RWPE2 (cell line): ENCODE results near the gene RHOD.

Source experiments
- ATAC-seq: fragments of 200-7000 bp; cut with Tn5 transposase; 3 replicates; pipeline ENCODE4 v1.9.1; 2021; ENCODE audit warnings: low read depth
- DNase-seq: peaks from one replicate; pipeline ENCODE4 v3.0.0-alpha.2; 2020; ENCODE audit warnings: low spot score
- H3K27ac ChIP-seq: fragments of 450-650 bp; 2 replicates; pipeline ENCODE4 v1.5.1; 2017; ENCODE audit warnings: mild to moderate bottlenecking; ENCODE audit not compliant: poor library complexity, severe bottlenecking
- H3K27me3 ChIP-seq: fragments of 250-450 bp; sonication (Bioruptor Pico); 2 replicates; pipeline ENCODE4 v1.5.1; 2021; ENCODE audit warnings: mild to moderate bottlenecking, moderate library complexity; ENCODE audit not compliant: insufficient read depth, poor library complexity, severe bottlenecking
- H3K36me3 ChIP-seq: fragments of 250-450 bp; sonication (Bioruptor Pico); 2 replicates; pipeline ENCODE4 v1.5.1; 2020; ENCODE audit warnings: low read depth, mild to moderate bottlenecking, moderate library complexity
- H3K4me1 ChIP-seq: fragments of 250-450 bp; sonication (Bioruptor Pico); 2 replicates; pipeline ENCODE4 v1.5.1; 2021; ENCODE audit warnings: mild to moderate bottlenecking, moderate library complexity; ENCODE audit not compliant: insufficient read depth, poor library complexity, severe bottlenecking
- H3K4me3 ChIP-seq: fragments of 250-450 bp; sonication (Bioruptor Pico); 2 replicates; pipeline ENCODE4 v1.5.1; 2021; ENCODE audit warnings: mild to moderate bottlenecking, moderate library complexity; ENCODE audit not compliant: severe bottlenecking
- H3K9me3 ChIP-seq: fragments of 250-450 bp; sonication (Bioruptor Pico); 2 replicates; pipeline ENCODE4 v1.5.1; 2021; ENCODE audit warnings: mild to moderate bottlenecking, moderate library complexity; ENCODE audit not compliant: severe bottlenecking
- TF ChIP-seq, protein P1 (sequence below): fragments of 450-650 bp; IDR thresholded peaks from one replicate; pipeline ENCODE4 v1.5.1; 2017; ENCODE audit warnings: mild to moderate bottlenecking, moderate library complexity; ENCODE audit not compliant: poor library complexity, severe bottlenecking

The RHOD gene

DNA sequence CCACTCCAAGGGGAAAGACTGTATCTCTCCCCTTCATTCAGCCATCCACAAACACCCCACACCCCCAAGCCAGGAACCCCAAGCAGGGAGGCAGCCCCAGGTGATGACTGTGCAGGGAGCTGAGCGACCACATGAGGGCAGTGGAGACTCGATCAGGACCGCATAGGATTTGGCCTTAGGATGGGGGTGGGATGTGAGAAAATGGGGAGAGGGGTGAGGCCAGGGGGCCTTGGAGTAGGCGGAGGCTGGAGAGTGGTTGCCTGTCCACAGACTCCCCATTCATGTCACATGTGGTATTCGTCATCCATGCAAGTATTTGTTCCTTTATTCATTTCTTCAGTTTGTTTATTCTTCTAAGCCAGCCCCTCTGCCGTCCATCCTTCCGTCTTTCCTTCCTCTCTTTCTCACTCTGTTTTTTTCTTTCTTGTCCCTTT lies 2.7 kb upstream of the RHOD start:
- Histone ChIP-seq H3K27ac (peak overlapping the region; percentile 95), H3K27me3 (no peaks in the 10 kb centered on the region), H3K9me3 (no peaks in the 10 kb centered on the region), H3K4me1 (peaks cover 21% of the 10 kb centered on the region), H3K4me3 (no peak overlapping the region), H3K36me3 (peaks cover 10% of the 10 kb centered on the region)
- ATAC-seq (peak; percentile 19; the same call in 1 of the 3 replicates), DNase-seq (no peak)
- TF ChIP-seq, protein P1, sequence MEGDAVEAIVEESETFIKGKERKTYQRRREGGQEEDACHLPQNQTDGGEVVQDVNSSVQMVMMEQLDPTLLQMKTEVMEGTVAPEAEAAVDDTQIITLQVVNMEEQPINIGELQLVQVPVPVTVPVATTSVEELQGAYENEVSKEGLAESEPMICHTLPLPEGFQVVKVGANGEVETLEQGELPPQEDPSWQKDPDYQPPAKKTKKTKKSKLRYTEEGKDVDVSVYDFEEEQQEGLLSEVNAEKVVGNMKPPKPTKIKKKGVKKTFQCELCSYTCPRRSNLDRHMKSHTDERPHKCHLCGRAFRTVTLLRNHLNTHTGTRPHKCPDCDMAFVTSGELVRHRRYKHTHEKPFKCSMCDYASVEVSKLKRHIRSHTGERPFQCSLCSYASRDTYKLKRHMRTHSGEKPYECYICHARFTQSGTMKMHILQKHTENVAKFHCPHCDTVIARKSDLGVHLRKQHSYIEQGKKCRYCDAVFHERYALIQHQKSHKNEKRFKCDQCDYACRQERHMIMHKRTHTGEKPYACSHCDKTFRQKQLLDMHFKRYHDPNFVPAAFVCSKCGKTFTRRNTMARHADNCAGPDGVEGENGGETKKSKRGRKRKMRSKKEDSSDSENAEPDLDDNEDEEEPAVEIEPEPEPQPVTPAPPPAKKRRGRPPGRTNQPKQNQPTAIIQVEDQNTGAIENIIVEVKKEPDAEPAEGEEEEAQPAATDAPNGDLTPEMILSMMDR, result peak; percentile 92

DNA sequence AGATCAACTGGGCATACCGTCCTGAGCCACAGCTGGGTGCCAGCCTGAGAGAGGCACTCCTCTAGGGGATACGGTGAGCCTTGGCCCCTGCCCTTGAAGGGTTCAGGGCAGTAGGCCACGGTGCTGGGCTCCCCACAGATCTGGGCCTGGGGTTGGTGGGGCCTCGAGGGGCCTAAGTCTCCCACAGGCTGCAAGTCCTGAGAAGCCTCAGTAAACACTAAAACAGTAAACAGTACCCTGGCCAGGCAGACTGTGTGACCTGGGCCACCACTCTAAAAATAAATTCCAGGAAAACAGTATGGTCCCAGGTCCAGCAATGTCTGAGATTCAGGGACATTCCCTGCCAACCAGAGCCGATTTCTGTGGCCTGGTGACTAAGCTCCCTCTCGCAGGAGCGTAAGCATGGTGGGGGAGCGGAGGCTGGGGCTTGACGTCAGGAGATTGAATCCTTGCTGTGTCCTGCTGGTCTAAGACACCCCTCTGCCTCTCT lies 2.3 kb upstream of the RHOD start:
- Histone ChIP-seq H3K27me3 (no peaks in the 10 kb centered on the region), H3K36me3 (peaks cover 10% of the 10 kb centered on the region), H3K4me1 (peaks cover 21% of the 10 kb centered on the region), H3K4me3 (no peak overlapping the region), H3K9me3 (no peaks in the 10 kb centered on the region), H3K27ac (peak overlapping the region; percentile 95)
- TF ChIP-seq, protein P1, result no peak
- DNase-seq (no peak), ATAC-seq (no peak)

DNA sequence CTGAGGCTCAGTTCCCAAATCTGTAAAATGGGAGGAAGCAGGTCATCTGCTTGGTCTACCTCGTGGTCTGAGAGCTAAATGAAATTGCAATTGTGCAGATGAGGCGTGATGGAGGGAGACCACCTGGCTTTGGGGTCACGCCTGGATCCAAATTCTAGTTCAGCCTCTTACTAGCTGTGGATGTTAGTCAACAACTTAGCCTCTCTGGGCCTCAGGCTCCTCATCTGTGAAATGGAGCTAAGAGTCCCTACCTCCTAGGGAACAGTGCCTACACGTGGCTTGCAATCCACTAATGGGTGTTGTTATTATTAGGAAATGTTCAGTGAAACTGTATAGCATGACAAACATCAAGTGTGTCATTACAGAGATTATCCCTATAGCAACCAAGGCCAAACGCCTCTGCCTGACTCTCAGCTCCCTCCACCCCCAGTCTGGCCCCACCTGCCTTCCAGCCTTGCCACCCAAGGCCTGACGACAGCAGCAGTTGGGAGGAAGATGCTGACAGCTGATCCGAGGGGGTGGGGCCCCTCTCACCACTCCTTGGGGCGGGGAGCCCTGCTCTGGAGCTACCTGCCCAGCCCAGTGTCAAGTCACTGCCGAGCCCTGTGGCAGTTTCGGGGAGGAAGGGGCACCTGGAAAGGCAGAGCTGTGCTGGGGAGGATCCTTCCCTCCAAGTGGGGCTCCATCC lies 1.7 kb upstream of the RHOD start:
- H3K4me3 ChIP-seq, result no peak overlapping the region
- TF ChIP-seq, protein P1, result no peak
- ATAC-seq (peak; percentile 68), DNase-seq (peak; percentile 94)
- H3K27ac ChIP-seq, result peak overlapping the region; percentile 95
- no peaks in the 10 kb centered on the region for H3K27me3 ChIP-seq
- peaks cover 10% of the 10 kb centered on the region for H3K36me3 ChIP-seq
- peaks cover 26% of the 10 kb centered on the region for H3K4me1 ChIP-seq
- no peaks in the 10 kb centered on the region for H3K9me3 ChIP-seq

DNA sequence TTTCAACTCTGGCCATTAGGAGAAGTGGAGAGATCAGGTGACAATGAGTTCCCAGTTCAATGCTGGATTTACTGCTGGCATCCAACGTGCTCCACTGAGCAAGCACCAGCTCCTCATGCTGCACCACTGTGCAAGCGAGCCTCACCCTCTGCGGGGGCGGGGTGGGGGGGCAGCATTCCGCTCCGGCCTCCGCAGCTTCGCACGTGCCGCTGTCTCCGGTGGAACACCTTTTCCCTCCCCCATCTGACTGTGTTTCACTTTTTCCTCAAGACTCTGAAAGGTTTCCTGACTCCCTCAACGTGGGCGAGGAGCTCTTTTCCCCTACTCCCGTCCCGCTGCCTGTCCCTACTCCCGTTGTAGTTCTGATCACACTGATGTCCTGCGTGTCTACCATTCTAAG lies 835 bp upstream of the RHOD start:
- H3K27ac ChIP-seq, result peak overlapping the region; percentile 95
- H3K27me3 ChIP-seq, result no peaks in the 10 kb centered on the region
- ATAC-seq (peak; percentile 16; the same call in 2 of the 3 replicates), DNase-seq (no peak)
- H3K36me3 ChIP-seq, result peaks cover 11% of the 10 kb centered on the region
- peak overlapping the region; percentile 47 for H3K4me3 ChIP-seq
- TF ChIP-seq, protein P1, result no peak
- H3K4me1 ChIP-seq, result peaks cover 32% of the 10 kb centered on the region
- H3K9me3 ChIP-seq, result no peaks in the 10 kb centered on the region

DNA sequence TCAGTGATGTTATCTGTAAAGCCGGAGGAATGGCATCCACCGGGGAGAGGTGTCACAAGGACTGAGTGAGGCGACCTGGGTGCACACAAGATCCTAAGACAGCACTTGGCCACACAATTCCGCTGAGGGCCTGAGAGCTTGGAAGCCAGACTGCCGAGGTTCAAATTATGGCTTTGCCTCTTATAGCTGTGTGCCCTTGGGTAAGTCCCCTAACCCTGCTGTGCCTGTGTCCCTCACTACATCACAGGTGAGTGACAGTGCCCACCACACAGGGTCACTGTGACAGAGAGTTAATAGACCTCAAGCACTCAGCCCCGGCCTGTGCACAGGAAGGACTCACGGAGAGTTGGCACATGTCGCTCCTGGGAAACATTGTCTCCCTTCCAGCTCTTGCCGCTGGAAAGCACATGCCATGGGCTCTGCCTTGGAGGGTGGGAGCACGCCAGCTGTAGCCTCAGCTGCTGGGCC lies 592 bp downstream of the RHOD start:
- no peak for DNase-seq
- TF ChIP-seq, protein P1, result no peak
- peak overlapping the region; percentile 47 for H3K4me3 ChIP-seq

More for the DNA sequence above, 592 bp downstream of the RHOD start:
- Histone ChIP-seq H3K36me3 (peaks cover 14% of the 10 kb centered on the region), H3K9me3 (no peaks in the 10 kb centered on the region), H3K27ac (peak overlapping the region; percentile 95), H3K27me3 (no peaks in the 10 kb centered on the region), H3K4me1 (peaks cover 38% of the 10 kb centered on the region)
- peak; percentile 5; the same call in 1 of the 3 replicates for ATAC-seq
